Measurements from ENCODE around the gene CD46.
A peak's percentile ranks its signal among the peaks of the same experiment; 100 is the strongest.

The CD46 gene

GRCh38 chr1:207844371-207844770 is 92.5 kb downstream of the CD46 start:
- no peak overlapping the region for H3K4me3 ChIP-seq (ENCODE audit: low read length)
- peak; percentile 27 for DNase-seq (ENCODE audit: low read depth)
- TF ChIP-seq CTCF (IDR thresholded peaks at IDR 0.05; ENCODE audit: insufficient read depth, low read depth, low read length, missing control alignments) = no peak

Data from epithelial cell of esophagus (primary cell).